Daoy (cell line): Measurements from ENCODE around the gene EIF3B. TPM values are rescaled to one million over a fixed set of nuclear protein-coding genes. Genes with fewer than 3 reads are reported as not detected.
"Not testable (repeated sequence)": the region's sequence is repeated elsewhere in the genome, so short reads cannot be mapped to it uniquely, and the experiment has no call there.

Experiments used
- DNase-seq: peaks from one replicate; pipeline ENCODE4 v3.0.0-alpha.2; 2015; ENCODE audit warnings: low read depth
- total RNA-seq: library from RNA; depleted of rRNA; stranded (reverse); fragments of >200 nt; shearing (Covaris generic); gene quantifications from 2 replicates; pipeline ENCODE4 v1.2.3, GENCODE V29; 2014

EIF3B gene
- total RNA-seq, 1 experiment from 2014 or later: 334 TPM

GRCh38 chr7:2376351-2377154 is 21.9 kb downstream of the EIF3B start:
- DNase-seq: no peak

- DNase-seq: not testable (repeated sequence)
Measured at GRCh38 chr7:2377492-2377891, 22.9 kb downstream of the EIF3B start.

GRCh38 chr7:2378125-2378524 is 23.5 kb downstream of the EIF3B start:
- DNase-seq: not testable (repeated sequence)

GRCh38 chr7:2379161-2379560 is 24.5 kb downstream of the EIF3B start:
- no peak for DNase-seq

GRCh38 chr7:2379821-2380450 is 25.3 kb downstream of the EIF3B start:
- DNase-seq: no peak

GRCh38 chr7:2380461-2380860 is 25.8 kb downstream of the EIF3B start:
- no peak for DNase-seq

- no peak for DNase-seq
Measured at GRCh38 chr7:2381227-2381626, 26.6 kb downstream of the EIF3B start.

GRCh38 chr7:2381881-2382509 is 27.4 kb downstream of the EIF3B start:
- no peak for DNase-seq

- no peak for DNase-seq
Measured at GRCh38 chr7:2383543-2384274, 29.1 kb downstream of the EIF3B start.

GRCh38 chr7:2384354-2385243 is 30.0 kb downstream of the EIF3B start:
- no peak for DNase-seq

GRCh38 chr7:2386122-2386521 is 31.5 kb downstream of the EIF3B start:
- DNase-seq: peak; percentile 46

GRCh38 chr7:2386964-2387669 is 32.5 kb downstream of the EIF3B start:
- DNase-seq: no peak

GRCh38 chr7:2387897-2388636 is 33.4 kb downstream of the EIF3B start:
- no peak for DNase-seq

- no peak for DNase-seq
Measured at GRCh38 chr7:2388637-2388954, 34.0 kb downstream of the EIF3B start.

- not testable (repeated sequence) for DNase-seq
Measured at GRCh38 chr7:2390020-2390816, 35.6 kb downstream of the EIF3B start.

GRCh38 chr7:2393706-2394105 is 39.1 kb downstream of the EIF3B start:
- no peak for DNase-seq

- DNase-seq: no peak
Measured at GRCh38 chr7:2394566-2395082, 40.0 kb downstream of the EIF3B start.

- DNase-seq: no peak
Measured at GRCh38 chr7:2398506-2398905, 43.9 kb downstream of the EIF3B start.
